Suprapubic skin (tissue), 3 donors: ENCODE results near the gene RASAL1.

Source experiments
- CTCF ChIP-seq, 2 donors: fragments of 200-600 bp in 1 of 2; fragments of 450-650 bp in 1 of 2; sonication (generic) in 1 of 2; IDR thresholded peaks; one replicate each; pipeline ENCODE4 v1.5.1; 2016 to 2019; ENCODE audit warnings: antibody characterized with exemption in 2 of 2, mild to moderate bottlenecking in 1 of 2, moderate library complexity in 1 of 2
- POLR2A ChIP-seq, 2 donors: fragments of 450-650 bp; IDR thresholded peaks; one replicate each; pipeline ENCODE4 v1.6.1; 2017; ENCODE audit warnings: antibody characterized with exemption in 2 of 2, mild to moderate bottlenecking in 2 of 2, moderate library complexity in 2 of 2

- no peak for TF ChIP-seq CTCF (IDR thresholded peaks at IDR 0.05)
- TF ChIP-seq POLR2A (IDR thresholded peaks at IDR 0.05), result no peak
Measured at GRCh38 chr12:113149361-113150150, 14.0 kb upstream of the RASAL1 start, which contains the start of gene CFAP73.
